Hepatocyte (in vitro differentiated cells): ENCODE measurements around the gene GSC2. TPM values are rescaled to one million over a fixed set of nuclear protein-coding genes. Genes with fewer than 3 reads are reported as not detected.

Source experiments
- DNase-seq: peaks from one replicate; pipeline ENCODE4 v3.0.0-alpha.2; 2016; ENCODE audit warnings: low spot score
- H2AFZ ChIP-seq: fragments of 200-600 bp; sonication (generic); 2 replicates; pipeline ENCODE4 v1.6.0; 2016; ENCODE audit warnings: antibody characterized with exemption, mild to moderate bottlenecking
- H3K27ac ChIP-seq: fragments of 200-600 bp; sonication (generic); 2 replicates; pipeline ENCODE4 v1.5.1; 2016; ENCODE audit warnings: mild to moderate bottlenecking
- H3K27me3 ChIP-seq: fragments of 200-600 bp; sonication (generic); 2 replicates; pipeline ENCODE4 v1.6.1; 2016
- H3K36me3 ChIP-seq: fragments of 200-600 bp; sonication (generic); replicated peaks from 2 replicates; pipeline ENCODE4 v1.5.1; 2016; ENCODE audit warnings: low read depth; ENCODE audit not compliant: insufficient read depth
- H3K4me1 ChIP-seq: fragments of 200-600 bp; sonication (generic); 2 replicates; pipeline ENCODE4 v1.5.1; 2016; ENCODE audit warnings: mild to moderate bottlenecking, moderate library complexity; ENCODE audit not compliant: insufficient read depth
- H3K4me2 ChIP-seq: fragments of 200-600 bp; sonication (generic); 2 replicates; pipeline ENCODE4 v1.6.0; 2016
- H3K4me3 ChIP-seq: fragments of 200-600 bp; sonication (generic); 2 replicates; pipeline ENCODE4 v1.5.1; 2016; ENCODE audit warnings: mild to moderate bottlenecking
- H3K79me2 ChIP-seq: fragments of 200-600 bp; sonication (generic); 2 replicates; pipeline ENCODE4 v1.6.0; 2017; ENCODE audit warnings: mild to moderate bottlenecking
- H3K9me2 ChIP-seq: fragments of 200-600 bp; sonication (generic); replicated peaks from 2 replicates; pipeline ENCODE4 v1.6.0; 2017; ENCODE audit warnings: mild to moderate bottlenecking; ENCODE audit not compliant: insufficient read depth
- H3K9me3 ChIP-seq: fragments of 200-600 bp; sonication (generic); 2 replicates; pipeline ENCODE4 v1.5.1; 2016; ENCODE audit warnings: low read depth, mild to moderate bottlenecking
- H4K20me1 ChIP-seq: fragments of 200-600 bp; sonication (generic); 2 replicates; pipeline ENCODE4 v1.6.0; 2016; ENCODE audit warnings: mild to moderate bottlenecking; ENCODE audit not compliant: insufficient read depth, poor library complexity, severe bottlenecking
- CTCF ChIP-seq: fragments of 200-600 bp; sonication (generic); IDR thresholded peaks from 2 replicates; pipeline ENCODE4 v1.5.1; 2016; ENCODE audit warnings: antibody characterized with exemption, mild to moderate bottlenecking; ENCODE audit not compliant: poor library complexity
- EZH2 ChIP-seq: fragments of 200-600 bp; sonication (generic); IDR thresholded peaks from 2 replicates; pipeline ENCODE4 v1.6.1; 2016; ENCODE audit warnings: antibody characterized with exemption, mild to moderate bottlenecking, borderline replicate concordance
- EZH2phosphoT487 ChIP-seq: fragments of 200-600 bp; sonication (generic); IDR thresholded peaks from one replicate; pipeline ENCODE4 v1.6.1; 2018; ENCODE audit warnings: antibody characterized with exemption, mild to moderate bottlenecking, low read depth, moderate library complexity; ENCODE audit not compliant: unreplicated experiment, severe bottlenecking
- WGBS: methylation state at CpG from one replicate; pipeline ENCODE4 v1.1.6; 2016; ENCODE audit warnings: low lambda C conversion rate; ENCODE audit errors: missing lambda C conversion rate; 5-methylcytosine and 5-hydroxymethylcytosine counted together
- polyA plus RNA-seq: library from polyadenylated mRNA; unstranded; fragments of >200 nt; fragmentation: Nextera tagmentation; extraction: Ambion mirVana; gene quantifications from 2 replicates; pipeline ENCODE4 v1.2.1, GENCODE V29; 2016
- total RNA-seq: library from RNA; depleted of rRNA; stranded (reverse); fragments of >200 nt; gene quantifications from 2 replicates; pipeline ENCODE4 v1.2.3, GENCODE V29; 2014

Gene GSC2
- total and polyA plus RNA-seq, 2 experiments from 2014 or later, result not detected

GRCh38 chr22:19126309-19127273, 23.5 kb downstream of the GSC2 start:
- no peaks in the 10 kb centered on the region for H3K9me3 ChIP-seq
- DNase-seq, result no peak
- 91% methylated on average over 15 of the region's 19 CpGs for WGBS

GRCh38 chr22:19125474-19126308, 24.4 kb downstream of the GSC2 start:
- Histone ChIP-seq H3K79me2 (peaks cover 10% of the 10 kb centered on the region), H3K27me3 (no peaks in the 10 kb centered on the region), H3K4me1 (peaks cover 6% of the 10 kb centered on the region), H3K9me2 (no peaks in the 10 kb centered on the region), H2AFZ (no peak overlapping the region), H3K27ac (no peak overlapping the region), H3K4me3 (no peak overlapping the region), H3K4me2 (no peak overlapping the region), H3K9me3 (no peaks in the 10 kb centered on the region), H4K20me1 (peaks cover 10% of the 10 kb centered on the region), H3K36me3 (no peaks in the 10 kb centered on the region)
- no peak for DNase-seq
- WGBS, result 92% methylated on average over 16 of the region's 21 CpGs
- TF ChIP-seq EZH2phosphoT487 (no peak), EZH2 (no peak), CTCF (no peak)

More at GRCh38 chr22:19126309-19127273, 23.5 kb downstream of the GSC2 start:
- Histone ChIP-seq H2AFZ (no peak overlapping the region), H3K79me2 (peaks cover 1% of the 10 kb centered on the region), H3K27me3 (no peaks in the 10 kb centered on the region), H4K20me1 (peaks cover 2% of the 10 kb centered on the region), H3K4me3 (no peak overlapping the region), H3K27ac (no peak overlapping the region), H3K9me2 (no peaks in the 10 kb centered on the region), H3K4me2 (no peak overlapping the region), H3K4me1 (no peaks in the 10 kb centered on the region), H3K36me3 (no peaks in the 10 kb centered on the region)
- TF ChIP-seq CTCF, result no peak
- TF ChIP-seq EZH2, result no peak
- no peak for TF ChIP-seq EZH2phosphoT487

GRCh38 chr22:19125011-19125410, 25.1 kb downstream of the GSC2 start:
- no peaks in the 10 kb centered on the region for H3K27me3 ChIP-seq
- TF ChIP-seq CTCF (no peak), EZH2 (no peak), EZH2phosphoT487 (no peak)
- DNase-seq, result no peak
- no peak overlapping the region for H2AFZ ChIP-seq
- H4K20me1 ChIP-seq, result peaks cover 17% of the 10 kb centered on the region
- no peak overlapping the region for H3K4me2 ChIP-seq
- no peak overlapping the region for H3K4me3 ChIP-seq
- no peak overlapping the region for H3K27ac ChIP-seq
- H3K36me3 ChIP-seq, result no peaks in the 10 kb centered on the region
- H3K79me2 ChIP-seq, result peaks cover 17% of the 10 kb centered on the region
- 95% methylated on average over 11 of the region's 11 CpGs for WGBS
- no peaks in the 10 kb centered on the region for H3K9me3 ChIP-seq
- H3K4me1 ChIP-seq, result peaks cover 12% of the 10 kb centered on the region
- H3K9me2 ChIP-seq, result no peaks in the 10 kb centered on the region
